GM21381 (cell line): Measurements from ENCODE around the gene PLD6.

Experiments
- ATAC-seq: cut with Tn5 transposase; IDR thresholded peaks from one replicate; pipeline ENCODE4 v1.9.1; 2021; ENCODE audit warnings: mild to moderate bottlenecking, moderate library complexity; ENCODE audit not compliant: unreplicated experiment

PLD6 gene

GRCh38 chr17:17227608-17228520 is 21.7 kb upstream of the PLD6 start:
- ATAC-seq = no peak

DNA sequence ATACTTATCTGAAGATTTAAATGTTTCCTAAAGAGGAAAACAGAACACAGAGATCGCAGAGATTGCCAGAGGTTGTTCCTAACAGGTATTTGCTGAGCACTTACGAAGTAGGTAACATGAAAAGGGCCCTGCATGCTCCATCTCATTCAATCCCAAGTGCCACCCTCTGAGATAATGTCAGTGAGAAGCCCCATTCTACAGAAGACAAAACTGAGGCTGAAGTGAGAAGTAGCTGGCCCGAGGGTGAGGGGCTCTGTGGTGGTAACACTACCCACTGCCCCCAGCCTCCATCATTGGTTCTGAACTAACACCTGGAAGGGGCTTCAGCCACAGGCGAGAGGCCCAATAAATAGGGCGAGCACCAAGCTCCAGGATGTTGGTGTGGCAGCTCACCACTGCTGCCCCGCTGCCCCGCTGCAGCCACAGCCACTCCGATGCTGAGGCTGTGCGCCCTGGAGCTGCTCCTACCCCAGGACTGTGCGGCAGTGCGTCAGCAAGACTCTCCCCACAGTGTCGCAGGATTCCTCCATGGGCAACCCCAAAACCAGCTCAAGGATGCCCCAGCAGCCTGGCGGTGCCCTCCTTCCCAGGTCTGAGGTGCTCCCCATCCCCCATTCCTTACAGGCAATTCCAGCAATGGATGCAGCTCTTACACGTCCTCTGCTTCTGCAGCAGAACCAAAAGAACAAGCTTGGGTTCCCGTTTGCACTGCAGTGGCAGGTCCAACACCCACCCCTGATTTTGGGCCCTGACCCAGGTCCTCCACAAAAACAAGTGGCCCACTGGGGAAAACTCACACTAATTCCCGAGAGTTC is 20.5 kb upstream of the PLD6 start:
- no peak for ATAC-seq

GRCh38 chr17:17225901-17226300 is 19.8 kb upstream of the PLD6 start:
- ATAC-seq = no peak

DNA sequence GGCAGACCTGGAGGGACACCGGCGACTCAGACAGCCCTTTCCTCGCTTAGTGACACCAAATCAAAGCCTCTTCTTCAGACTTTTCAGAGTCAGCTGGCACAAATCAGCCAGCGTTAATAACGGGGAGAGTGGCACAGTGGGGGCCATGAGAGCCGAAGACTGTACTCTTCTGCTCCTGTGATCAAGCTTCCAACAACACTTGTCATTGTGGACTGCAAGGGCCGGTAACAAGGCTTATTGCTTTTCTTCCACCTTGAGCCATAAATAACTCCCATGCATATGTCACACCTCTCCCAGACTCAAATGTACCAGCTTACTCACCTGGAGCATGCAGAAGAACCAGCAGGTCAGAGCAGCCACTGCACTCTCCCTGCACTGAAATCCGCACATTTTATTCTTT is 18.0 kb upstream of the PLD6 start:
- ATAC-seq = no peak

- ATAC-seq = no peak
These were observed 17.6 kb upstream of the PLD6 start for GRCh38 chr17:17223736-17224135.

GRCh38 chr17:17221329-17221728 is 15.2 kb upstream of the PLD6 start:
- no peak for ATAC-seq

DNA sequence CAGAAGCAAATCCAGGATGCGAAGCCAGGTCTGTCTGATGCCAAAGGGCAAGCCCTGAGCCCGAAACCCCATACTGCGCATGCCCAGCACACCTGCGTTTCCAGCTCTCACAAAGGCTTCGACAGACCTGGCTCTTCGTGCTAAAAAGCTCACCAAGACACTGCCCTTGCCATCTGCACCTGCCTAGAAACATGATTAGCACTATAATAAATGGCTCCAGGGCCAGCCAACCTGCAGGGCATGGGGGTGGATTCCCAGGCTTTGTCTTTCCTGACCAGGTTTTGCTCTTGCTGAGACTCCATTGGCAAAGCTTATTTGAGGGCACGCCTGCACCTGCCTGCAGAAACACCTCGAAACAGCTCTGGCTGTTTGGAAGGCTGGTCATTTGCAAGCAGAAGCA is 14.4 kb upstream of the PLD6 start:
- no peak for ATAC-seq

DNA sequence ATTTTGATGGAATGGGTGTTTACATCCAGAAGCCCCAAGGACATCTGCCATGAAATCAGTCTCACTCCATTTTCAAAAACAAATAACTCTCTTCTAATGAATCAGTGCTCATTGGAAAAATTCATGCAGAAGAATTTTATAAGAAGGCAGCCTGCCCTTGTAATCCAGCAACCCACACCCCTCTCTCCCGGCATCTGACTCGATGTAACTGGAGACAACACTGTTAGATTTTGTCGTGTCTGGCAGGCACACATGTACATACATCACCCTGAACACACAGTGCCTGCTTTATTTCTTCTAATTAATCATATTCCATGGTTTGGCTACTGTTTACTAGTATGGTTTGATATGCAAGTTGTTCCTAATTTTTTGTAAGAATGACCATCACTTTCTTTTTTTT is 11.9 kb upstream of the PLD6 start:
- ATAC-seq = no peak

- no peak for ATAC-seq
These were observed 10.6 kb upstream of the PLD6 start for GRCh38 chr17:17216776-17217175.

DNA sequence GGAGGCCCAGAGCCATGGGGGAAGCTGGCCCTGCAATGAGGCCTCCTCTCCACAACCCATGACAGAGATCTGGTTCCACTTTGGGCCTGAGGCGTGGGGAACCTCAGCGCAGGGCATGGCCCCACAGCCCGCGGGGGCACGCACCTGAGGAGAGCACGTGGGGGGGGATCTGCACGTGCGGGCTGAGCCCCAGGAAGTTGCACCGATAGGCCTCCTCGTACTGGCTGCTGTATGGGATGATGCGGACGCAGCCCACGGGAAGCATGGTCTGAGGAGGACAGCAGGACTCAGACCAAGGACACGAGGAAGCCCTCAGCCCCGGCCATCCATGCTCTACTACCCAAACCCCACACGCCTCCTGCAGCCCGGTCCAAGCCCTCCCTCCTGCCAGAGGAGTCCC is 10.1 kb upstream of the PLD6 start:
- ATAC-seq = no peak

GRCh38 chr17:17215575-17215974 is 9.4 kb upstream of the PLD6 start:
- no peak for ATAC-seq

DNA sequence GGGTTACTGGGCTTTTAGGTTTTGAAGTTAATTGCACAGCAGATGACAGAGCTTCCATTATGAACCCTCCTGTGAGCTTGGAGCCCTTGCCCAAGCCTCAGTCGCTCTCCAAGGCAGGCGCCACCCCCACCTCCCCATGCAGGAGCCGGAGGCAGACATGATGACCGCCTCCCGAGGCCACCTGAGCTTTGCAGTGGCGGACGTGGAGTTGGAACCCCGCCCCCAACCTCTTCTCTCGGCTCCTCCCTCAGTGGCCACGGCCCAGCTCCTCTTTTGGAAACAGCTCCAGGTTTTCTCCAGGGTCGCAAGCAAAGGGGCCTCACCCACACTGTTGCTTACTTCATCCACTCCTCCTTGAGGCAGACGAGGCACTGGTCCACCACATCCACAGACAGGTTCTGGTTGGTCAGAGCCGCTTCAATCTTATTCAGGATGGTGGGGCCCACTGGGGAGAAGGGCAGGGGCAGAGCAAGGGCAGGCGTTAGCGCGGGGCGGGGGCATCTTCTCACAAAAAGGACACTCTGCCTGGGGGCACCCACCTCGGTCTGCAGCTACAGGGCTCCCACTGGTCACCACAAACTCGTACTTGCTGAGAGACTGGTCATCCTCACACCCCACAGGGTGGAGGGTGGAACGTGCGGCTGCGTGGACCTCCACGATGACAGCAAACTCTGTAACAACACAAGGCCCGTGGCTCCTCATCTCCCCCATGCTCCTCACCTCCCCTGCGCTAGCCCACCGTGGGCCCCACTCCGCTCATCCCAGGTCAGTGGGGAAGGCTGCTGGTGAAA is 8.7 kb upstream of the PLD6 start:
- ATAC-seq = no peak

DNA sequence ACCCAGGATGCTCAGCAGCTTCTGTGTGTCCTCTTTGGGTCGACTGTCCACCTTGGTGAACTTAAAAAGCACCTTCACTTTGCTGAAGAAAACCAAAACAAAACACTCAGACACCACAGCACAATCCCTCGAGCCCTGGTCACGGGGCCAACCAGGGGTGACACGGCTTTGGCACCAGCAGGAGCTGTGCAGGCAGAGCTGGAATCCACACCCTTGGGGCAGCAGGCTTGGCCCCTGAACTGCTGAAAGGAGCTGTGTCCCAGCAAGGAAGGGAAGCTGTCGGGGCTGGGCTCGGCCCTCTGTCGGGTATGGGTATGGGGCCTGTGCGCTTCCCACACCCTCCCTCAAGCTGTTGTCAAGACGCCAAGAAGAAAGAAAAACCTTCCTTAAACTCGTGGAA is 7.6 kb upstream of the PLD6 start:
- ATAC-seq = no peak

DNA sequence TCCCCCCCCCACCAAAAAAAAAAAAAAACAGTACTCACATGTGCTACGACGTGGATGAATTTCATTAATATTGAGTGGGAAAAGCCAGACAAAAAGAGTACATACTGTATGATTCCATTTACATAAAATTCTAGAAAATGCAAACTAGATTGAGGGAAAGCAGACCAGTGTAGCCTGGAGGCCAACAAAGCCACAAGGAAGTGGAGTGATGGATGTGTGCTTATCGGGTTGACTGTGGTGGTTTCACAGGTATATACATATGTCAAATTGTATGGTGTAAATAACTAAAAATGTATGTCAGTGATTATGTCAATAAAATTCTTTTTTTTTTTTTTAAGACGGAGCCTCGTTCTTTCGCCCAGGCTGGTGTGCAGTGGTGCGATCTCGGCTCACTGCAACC is 1.9 kb upstream of the PLD6 start:
- no peak for ATAC-seq

DNA sequence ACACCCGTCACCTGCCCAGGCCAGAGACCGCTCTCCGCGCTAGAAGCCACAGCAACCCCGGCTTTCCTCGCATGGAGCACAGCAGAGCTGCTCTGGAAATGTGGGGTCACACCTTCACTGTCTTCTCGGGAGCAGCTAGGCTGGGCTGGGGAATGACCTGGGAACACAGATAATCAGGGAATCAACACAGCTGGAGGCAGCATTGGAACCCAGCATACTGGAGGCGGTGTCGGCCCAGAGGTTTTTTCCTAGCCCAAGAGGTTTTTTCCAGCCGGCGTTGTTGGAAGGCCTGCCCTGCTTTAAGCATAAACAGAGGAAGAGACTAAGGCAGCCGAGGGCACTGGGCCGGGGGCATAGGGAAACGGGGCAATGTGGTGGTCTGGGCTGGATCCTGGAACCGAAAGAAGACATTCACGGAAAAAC is 791 bp upstream of the PLD6 start:
- no peak for ATAC-seq

- peak; percentile 23 for ATAC-seq
These were observed 587 bp downstream of the PLD6 start for GRCh38 chr17:17205368-17206123.

DNA sequence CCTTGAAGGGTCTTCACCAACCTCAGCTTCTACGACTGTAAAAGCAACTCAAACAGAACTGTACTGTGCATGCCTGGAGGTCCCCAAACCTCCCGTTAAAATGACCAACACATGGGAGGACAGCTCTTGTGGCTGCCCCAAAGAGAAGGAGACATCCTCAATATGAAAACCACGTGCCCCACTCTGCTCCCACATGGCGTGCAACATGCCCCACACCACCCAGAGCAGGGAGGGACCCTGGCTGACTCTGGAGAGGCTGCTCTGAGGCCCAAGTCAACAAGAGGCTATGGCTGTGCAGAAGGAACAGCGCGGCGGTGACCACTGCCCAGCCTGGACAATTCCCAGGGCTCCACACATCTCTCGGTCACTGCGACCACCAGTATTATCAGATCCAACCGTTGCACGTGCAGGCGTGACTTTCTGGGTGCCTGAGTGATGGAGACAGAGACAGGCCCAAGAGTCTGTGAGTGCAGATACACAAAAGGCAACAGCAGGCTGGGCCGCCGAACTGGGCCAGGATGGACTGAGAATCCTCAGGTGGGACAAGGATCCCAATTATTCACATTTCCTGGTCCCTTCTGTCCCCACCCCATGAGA is 1.4 kb downstream of the PLD6 start:
- ATAC-seq = no peak

DNA sequence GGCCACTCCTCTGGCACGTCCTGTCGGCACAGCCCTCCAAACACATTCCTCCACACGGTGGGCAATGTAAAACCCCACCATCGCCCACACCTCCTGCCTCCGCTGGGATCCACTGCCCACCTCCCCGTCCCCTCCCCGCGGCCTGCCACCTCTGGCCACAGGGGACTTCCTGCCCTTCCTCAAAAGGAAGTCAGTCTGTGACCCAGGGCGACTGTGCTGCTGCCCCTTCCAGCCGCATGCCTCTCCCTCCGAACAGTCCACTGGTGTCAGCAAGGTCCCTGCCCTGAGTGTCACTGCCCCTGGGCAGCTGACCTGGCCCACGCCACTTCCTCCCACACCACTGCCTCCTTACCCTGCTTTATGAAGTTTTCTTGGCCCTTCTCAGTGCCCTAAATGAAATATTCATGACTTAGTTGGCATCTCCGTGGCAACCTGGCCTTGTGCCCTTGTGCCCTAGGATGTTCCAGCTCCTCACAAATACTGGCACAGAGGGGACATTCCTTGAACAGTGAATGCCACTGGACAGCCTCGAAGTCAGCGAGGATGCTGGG is 2.0 kb downstream of the PLD6 start:
- ATAC-seq = no peak

DNA sequence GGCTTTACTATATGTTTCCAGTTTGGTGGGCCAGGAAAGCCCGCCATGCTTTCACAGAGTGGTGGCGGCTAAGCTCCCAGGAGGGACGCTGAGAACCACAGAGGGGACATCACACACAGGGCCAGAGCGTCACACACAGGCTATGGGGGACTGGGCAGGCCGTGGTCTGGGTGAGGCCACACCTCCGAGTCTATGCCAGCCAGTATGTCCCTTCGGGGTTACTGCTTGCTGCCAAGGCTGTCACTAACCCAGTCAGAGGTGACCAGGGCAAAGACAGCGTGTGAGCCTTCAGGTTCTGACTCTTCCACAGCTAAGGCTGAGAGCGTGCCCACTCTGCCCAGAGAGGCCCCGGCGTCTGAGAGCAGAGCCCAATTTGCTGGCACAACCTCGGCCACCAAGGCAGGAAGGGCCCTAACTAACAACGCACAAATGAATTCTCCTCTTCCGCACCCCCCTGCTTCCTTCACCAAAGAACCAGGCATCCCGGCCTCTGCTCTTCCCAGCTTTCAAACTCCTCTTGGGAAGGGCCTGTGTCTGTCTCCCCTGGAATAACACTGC is 2.9 kb downstream of the PLD6 start:
- ATAC-seq = no peak

DNA sequence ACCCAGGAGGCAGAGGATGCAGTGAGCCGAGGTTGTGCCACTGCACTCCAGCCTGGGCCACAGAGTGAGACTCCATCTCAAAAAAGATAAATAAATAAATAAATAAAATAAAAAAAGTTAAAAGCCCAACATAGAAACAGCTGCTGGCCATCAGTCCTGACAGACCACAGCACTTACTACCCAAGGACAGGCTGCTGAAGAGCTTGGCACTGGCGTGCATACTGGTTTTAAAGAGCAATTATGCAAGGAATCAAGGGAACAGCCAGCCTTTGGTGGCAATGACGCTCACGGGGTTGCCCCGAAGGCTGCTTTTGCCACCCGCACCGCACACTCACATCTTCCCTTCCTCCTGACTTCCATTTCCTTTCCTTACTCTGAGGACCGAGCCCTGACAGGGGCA is 4.2 kb downstream of the PLD6 start:
- ATAC-seq = no peak
